NCI-H187 treated with DMSO at 0.1 percent for 48 hours (cell line): ENCODE data around the gene UPK1A.
"Not testable (repeated sequence)": the region's sequence is repeated elsewhere in the genome, so short reads cannot be mapped to it uniquely, and the experiment has no call there.

Source experiments
- DNase-seq: peaks from one replicate; lab custom pipeline; 2025; lab: John Stamatoyannopoulos, UW

Gene UPK1A

GRCh38 chr19:35644987-35645679 is 21.2 kb upstream of the UPK1A start:
- peak; percentile 19 for DNase-seq

DNA sequence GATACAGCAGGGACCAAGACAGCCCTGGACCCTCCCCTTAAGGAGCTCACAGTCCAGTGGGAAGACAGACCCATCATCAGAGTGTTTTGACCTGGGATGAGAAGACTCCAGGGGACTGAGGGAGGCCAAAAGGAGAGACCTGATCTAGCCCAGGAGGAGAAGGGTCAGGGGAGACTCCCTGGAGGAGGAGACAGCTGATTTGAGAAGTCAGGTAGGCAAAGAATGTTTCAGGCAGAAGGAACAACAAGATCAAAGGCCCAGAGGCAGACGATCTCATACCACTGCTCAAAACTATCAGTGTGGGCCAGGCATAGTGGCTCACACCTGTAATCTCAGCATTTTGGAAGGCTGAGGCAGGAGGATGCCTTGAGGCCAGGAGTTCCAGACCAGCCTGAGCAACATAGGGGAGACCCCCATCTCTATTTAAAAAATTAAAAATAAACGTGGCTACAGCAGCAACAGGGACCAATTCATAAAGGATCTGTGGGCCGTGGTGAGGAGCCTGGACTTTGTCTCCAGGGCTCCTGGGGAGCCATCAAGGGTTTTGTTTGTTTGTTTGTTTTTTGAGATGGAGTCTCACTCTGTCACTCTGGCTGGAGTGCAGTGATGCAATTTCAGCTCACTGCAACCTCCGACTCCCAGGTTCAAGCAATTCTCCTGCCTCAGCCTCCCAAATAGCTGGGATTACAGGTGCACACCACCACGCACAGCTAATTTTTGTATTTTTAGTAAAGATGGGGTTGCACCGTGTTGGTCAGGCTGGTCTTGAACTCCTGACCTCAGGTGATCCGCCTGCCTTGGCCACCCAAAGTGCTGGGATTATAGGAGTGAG is 20.4 kb upstream of the UPK1A start:
- no peak for DNase-seq

DNA sequence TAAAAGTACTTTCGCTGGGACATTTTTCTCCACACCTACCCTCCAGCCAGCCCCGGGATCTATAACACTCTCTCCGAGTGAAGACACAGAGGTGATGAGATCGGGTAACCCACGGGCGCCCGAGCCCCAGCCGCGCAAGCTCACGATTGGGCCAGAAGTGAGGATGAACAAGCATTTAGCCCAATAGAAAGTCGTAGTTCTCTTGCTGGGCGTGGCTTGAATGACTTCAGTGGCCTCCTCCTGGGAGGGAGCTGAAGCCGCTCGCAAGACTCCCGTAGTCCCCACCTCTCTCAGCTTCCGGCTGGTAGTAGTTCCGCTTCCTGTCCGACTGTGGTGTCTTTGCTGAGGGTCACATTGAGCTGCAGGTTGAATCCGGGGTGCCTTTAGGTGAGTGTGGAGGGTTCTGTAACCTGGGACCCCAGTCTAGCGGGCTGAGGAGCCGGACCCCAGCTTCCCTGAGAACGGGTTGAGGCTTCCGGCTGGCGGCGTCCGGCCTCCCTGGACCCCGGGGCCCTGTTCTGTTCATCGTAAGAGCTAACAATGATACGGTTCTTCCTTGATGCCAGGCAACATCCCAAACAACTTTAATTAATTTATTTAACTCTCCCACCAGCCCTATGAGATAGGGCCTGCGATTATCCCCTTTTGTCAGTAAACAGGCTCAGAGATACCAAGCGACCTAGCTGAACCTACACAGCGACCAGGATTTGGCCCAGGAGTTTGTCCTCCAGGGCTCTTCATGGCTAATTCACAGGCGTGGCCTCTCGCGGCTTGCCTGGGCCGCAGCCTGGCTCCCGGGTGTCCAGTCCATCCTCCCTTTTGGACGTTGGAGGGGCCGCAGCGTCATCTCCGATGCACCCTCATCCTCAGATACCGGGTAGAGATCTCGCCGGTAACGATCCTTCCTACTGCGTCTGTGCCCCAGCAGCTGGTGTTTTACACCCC is 18.0 kb upstream of the UPK1A start, which contains the start of gene COX6B1:
Gene COX6B1, plus strand, starts transcription at position 307 of the 945 bp plus-strand sequence. CDS start 2,921 bp downstream, outside the sequence.
- peak; percentile 97 for DNase-seq

DNA sequence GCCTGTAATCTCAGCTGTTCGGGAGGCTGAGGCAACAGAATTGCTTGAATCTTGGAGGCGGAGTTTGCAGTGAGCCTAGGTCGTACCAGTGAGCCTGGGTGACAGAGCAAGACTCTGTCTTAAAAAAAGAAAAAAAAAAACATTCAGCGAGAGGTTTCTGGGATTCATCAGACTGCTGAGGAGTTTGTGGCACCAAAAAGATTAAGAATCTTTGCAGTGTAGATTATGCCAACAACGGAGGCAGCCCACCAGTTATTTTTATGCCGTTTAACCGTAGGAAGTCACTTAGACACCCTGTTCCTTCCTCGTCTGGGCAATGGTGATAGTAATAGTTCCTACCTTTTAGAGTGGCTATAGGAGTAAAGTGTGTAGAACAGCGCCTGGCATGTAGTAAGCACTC is 15.7 kb upstream of the UPK1A start:
- DNase-seq, result no peak

- not testable (repeated sequence) for DNase-seq
Observed at GRCh38 chr19:35654828-35655227, 11.5 kb upstream of the UPK1A start.

DNA sequence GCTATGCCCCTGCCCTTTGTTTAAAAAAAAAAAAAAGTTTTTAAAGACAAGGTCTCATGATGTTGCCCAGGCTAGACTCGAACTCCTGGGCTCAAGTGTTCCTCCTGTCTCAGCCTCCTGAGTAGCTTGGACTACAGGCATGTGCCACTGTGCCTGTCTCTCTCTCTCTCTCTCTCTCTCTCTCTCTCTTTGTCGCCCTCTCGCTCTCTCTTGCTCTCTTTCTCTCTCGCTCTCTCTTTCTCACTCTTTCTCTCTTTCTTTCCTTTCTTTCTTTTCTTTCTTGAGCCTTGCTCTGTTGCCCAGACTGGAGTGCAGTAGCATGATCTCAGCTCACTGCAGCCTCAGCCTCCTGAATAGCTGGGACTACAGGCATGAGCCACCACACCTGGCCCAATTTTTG is 10.7 kb upstream of the UPK1A start:
- DNase-seq, result no peak

DNA sequence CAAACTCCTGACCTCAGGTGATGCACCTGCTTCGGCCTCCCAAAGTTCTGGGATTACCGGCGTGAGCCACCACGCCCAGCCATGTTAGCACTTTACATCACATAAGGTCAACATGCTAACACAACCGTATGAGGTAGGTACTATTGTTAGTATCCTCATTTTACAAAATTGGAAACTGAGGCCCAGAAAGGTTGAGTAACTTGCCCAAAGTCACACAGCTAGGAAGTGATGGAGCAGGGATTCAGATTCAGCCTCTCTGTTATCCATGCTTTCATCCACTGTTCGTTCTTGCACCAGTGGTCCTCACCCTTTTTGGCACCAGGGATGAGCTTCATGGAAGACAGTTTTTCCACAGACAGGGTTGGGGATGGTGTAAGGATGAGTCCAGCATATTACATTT is 9.6 kb upstream of the UPK1A start:
- no peak for DNase-seq

DNA sequence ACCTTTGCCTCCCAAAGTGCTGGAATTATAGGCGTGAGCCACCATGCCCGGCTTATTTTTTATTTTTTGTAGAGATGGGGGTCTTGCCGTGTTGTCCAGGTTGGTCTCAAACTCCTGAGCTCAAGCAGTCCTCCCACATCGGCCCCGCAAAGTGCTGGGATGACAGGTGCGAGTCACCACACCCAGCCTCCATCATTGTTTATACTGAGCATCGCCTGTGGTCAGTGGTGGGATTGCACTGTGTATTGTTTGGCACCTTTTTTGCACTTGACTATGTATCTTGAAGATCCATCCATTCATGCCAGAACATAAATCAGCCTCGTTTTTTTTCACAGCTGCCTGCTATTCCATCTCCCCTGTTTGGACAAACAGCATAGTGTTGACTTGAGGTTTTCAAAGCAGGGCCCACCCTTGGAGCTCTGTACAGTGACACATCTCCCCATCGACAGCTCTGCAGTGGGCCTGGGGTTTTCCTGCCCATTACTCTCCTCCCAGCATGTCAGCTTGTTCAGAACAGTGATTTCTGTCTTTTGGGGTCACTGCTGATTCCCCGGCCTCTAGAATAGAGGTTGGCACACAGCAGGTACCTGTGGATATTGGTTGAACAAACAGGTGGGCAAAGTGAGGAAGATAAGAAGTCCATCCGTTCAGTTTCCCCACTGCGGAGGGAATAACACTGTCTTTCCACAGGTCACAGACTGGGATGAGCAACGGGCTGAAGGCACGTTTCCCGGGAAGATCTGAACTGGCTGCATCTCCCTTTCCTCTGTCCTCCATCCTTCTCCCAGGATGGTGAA is 8.2 kb upstream of the UPK1A start:
- DNase-seq, result no peak

DNA sequence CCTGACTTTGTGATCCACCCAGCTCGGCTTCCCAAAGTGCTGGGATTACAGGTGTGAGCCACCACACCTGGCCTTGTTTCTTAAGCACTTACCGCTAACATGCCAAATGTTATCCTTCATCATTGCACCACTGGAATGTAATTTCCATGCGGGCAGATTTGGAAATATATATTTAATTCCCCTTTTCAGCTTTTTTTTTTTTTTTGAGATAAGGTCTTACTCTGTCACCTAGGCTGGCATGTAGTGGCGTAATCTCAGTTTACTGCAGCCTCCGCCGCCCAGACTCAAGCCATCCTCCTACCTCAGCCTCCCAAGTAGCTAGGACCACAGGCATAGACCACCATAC is 4.3 kb upstream of the UPK1A start:
- no peak for DNase-seq

GRCh38 chr19:35663981-35664380 is 2.3 kb upstream of the UPK1A start:
- no peak for DNase-seq

GRCh38 chr19:35665157-35665556 is 1.2 kb upstream of the UPK1A start:
- DNase-seq, result no peak

DNA sequence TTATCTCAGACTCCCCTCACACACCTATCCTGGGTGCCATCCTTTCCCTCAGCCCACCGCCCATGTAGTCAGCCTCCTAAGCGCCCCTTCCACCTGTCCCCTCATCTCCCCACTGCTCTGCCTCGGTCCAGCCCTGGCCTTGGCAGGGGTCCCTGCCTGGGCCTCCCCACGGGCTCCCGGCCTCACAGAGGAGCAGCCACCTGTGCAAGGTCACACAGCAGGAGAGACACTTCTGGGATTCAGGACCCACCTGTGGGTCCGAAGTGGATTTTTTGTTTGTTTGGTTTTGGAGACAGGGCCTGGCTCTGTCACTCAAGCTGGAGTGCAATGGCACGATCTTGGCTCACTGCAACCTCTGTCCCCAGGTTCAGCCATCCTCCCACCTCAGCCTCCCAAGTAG is 713 bp upstream of the UPK1A start:
- DNase-seq, result no peak

- DNase-seq, result no peak
Observed at GRCh38 chr19:35669566-35669965, 3.2 kb downstream of the UPK1A start.

- DNase-seq, result no peak
Observed at GRCh38 chr19:35669974-35670373, 3.7 kb downstream of the UPK1A start.

- no peak for DNase-seq
Observed at GRCh38 chr19:35670686-35671085, 4.4 kb downstream of the UPK1A start.

DNA sequence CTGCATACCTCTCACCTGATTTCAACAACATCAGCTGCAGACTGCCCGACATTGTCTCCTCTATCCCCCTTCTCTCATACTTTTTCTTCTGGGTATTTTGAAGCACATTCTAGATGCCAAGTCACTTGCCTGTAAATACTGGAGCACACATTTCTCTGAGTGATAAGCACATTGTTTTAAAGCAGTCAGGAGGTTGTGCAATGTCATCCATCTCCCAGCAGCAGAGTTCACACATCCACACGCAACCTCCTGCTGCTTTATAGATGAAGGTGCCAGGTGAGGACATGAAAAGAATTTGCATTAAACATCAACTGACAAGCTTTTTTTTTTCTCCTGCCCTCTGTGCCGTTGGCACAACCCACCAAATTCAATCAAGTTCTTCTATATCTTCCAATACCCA is 5.5 kb downstream of the UPK1A start:
- no peak for DNase-seq

- no peak for DNase-seq
Observed at GRCh38 chr19:35673121-35673804, 6.9 kb downstream of the UPK1A start.

DNA sequence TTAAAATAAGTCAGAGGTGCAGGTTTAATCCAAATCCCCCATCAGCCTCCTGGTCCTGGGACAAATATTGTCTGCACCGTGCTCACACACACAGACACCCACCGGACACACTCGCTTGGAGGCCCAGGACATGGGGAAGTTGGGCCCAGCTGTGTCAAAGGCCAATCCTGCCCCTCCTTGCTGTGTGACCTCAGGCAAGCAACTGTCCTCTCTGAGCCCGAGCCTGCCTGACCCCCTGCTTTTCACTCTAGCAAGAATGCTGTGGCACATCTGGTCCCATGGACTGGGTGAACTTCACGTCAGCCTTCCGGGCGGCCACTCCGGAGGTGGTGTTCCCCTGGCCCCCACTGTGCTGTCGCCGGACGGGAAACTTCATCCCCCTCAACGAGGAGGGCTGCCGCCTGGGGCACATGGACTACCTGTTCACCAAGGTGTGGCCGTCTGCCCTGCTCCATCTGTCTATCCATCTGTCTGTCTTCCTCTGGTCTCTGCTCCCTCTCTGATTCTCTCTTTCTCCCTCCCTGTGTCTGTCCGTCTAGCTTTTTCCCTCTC is 9.3 kb downstream of the UPK1A start:
- no peak for DNase-seq

GRCh38 chr19:35689836-35690235 is 23.5 kb downstream of the UPK1A start:
- DNase-seq, result no peak

- DNase-seq, result not testable (repeated sequence)
Observed at GRCh38 chr19:35691106-35691505, 24.8 kb downstream of the UPK1A start.

DNA sequence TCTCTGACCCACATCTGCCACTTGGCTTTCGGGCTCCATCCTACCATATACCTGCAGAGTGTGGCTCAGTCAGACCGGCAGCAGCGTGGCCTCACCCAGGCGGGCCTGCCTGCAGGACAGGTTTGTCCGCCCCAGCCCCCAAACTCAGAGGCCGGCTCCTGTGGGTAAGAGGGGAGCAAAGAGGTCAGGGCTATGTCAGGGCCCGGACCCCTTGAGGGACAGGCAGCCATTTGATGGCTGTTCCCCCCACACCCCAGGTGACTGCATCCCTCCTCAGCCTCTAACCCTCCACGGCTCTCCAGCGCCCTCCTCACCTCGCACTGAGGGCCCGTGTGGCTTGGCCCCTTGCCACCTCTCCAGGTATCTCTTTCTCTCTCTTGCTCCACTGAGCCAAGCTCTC is 25.7 kb downstream of the UPK1A start:
- no peak for DNase-seq
